Measurements from ENCODE around the gene ADAM12.

- TF ChIP-seq CTCF (IDR thresholded peaks at IDR 0.05) (no peak), GABPA (IDR thresholded peaks at IDR 0.05; ENCODE audit: low read depth) (no peak), FOXM1 (IDR thresholded peaks at IDR 0.05; ENCODE audit: low read depth) (no peak)
These were observed 160.5 kb downstream of the ADAM12 start for GRCh38 chr10:126227762-126228134.

All from SK-N-SH (cell line).